ENCODE data around the gene RORC. TPM values are rescaled to one million over a fixed set of nuclear protein-coding genes. Genes with fewer than 3 reads are reported as not detected.

RORC gene
- total and polyA plus RNA-seq, 2 donors from 2014 or later: 19.1 to 34.5 TPM

GRCh38 chr1:151779852-151780251 lies 51.8 kb downstream of the RORC start:
- Histone ChIP-seq H3K27me3 (ENCODE audit: control insufficient read depth, insufficient read depth, low read length) (no peaks in the 10 kb centered on the region), H3K9ac (ENCODE audit: low read length in 3 of 3) (no peak overlapping the region), H3K9me3 (ENCODE audit: control insufficient read depth in 2 of 3, insufficient read depth in 1 of 3, low read length in 3 of 3) (no peaks in the 10 kb centered on the region), H3K4me1 (ENCODE audit: control insufficient read depth in 2 of 3, insufficient read depth in 2 of 3, low read depth in 1 of 3, low read length in 3 of 3) (no peaks in the 10 kb centered on the region), H3K27ac (ENCODE audit: low read depth in 2 of 2, low read length in 2 of 2) (no peak overlapping the region), H3K36me3 (ENCODE audit: control insufficient read depth in 2 of 3, insufficient read depth in 3 of 3, low read length in 3 of 3) (peaks cover 0 to 9% (median 0%) of the 10 kb centered on the region in 3 donors), H3K4me3 (ENCODE audit: low read length in 3 of 3) (no peak overlapping the region)
- DNase-seq: no peak
- no peak for TF ChIP-seq CTCF (IDR thresholded peaks at IDR 0.05; ENCODE audit: borderline replicate concordance, extremely low read depth, insufficient read depth)
- FAIRE-seq: no peak
- intact Hi-C loops (cut with DNase I): no loop called here

GRCh38 chr1:151777317-151777716 lies 54.3 kb downstream of the RORC start:
- no peak overlapping the region for H3K27ac ChIP-seq (ENCODE audit: low read depth in 2 of 2, low read length in 2 of 2)
- H3K36me3 ChIP-seq (ENCODE audit: control insufficient read depth in 2 of 3, insufficient read depth in 3 of 3, low read length in 3 of 3): peaks cover 0 to 11% (median 2%) of the 10 kb centered on the region in 3 donors
- H3K27me3 ChIP-seq (ENCODE audit: control insufficient read depth, insufficient read depth, low read length): no peaks in the 10 kb centered on the region
- no peaks in the 10 kb centered on the region for H3K9me3 ChIP-seq (ENCODE audit: control insufficient read depth in 2 of 3, insufficient read depth in 1 of 3, low read length in 3 of 3)
- DNase-seq: no peak
- H3K4me3 ChIP-seq (ENCODE audit: low read length in 3 of 3): no peak overlapping the region
- intact Hi-C loops (cut with DNase I): no loop called here
- H3K4me1 ChIP-seq (ENCODE audit: control insufficient read depth in 2 of 3, insufficient read depth in 2 of 3, low read depth in 1 of 3, low read length in 3 of 3): no peaks in the 10 kb centered on the region
- FAIRE-seq: no peak
- no peak overlapping the region for H3K9ac ChIP-seq (ENCODE audit: low read length in 3 of 3)
- TF ChIP-seq CTCF (IDR thresholded peaks at IDR 0.05; ENCODE audit: borderline replicate concordance, extremely low read depth, insufficient read depth): no peak

GRCh38 chr1:151776665-151777062 lies 54.9 kb downstream of the RORC start:
- FAIRE-seq (no peak), DNase-seq (no peak)
- Histone ChIP-seq H3K9ac (ENCODE audit: low read length in 3 of 3) (no peak overlapping the region), H3K9me3 (ENCODE audit: control insufficient read depth in 2 of 3, insufficient read depth in 1 of 3, low read length in 3 of 3) (no peaks in the 10 kb centered on the region), H3K27me3 (ENCODE audit: control insufficient read depth, insufficient read depth, low read length) (no peaks in the 10 kb centered on the region), H3K4me3 (ENCODE audit: low read length in 3 of 3) (no peak overlapping the region), H3K36me3 (ENCODE audit: control insufficient read depth in 2 of 3, insufficient read depth in 3 of 3, low read length in 3 of 3) (peaks cover 0 to 11% (median 2%) of the 10 kb centered on the region in 3 donors), H3K27ac (ENCODE audit: low read depth in 2 of 2, low read length in 2 of 2) (no peak overlapping the region), H3K4me1 (ENCODE audit: control insufficient read depth in 2 of 3, insufficient read depth in 2 of 3, low read depth in 1 of 3, low read length in 3 of 3) (no peaks in the 10 kb centered on the region)
- intact Hi-C loops (cut with DNase I): no loop called here
- no peak for TF ChIP-seq CTCF (IDR thresholded peaks at IDR 0.05; ENCODE audit: borderline replicate concordance, extremely low read depth, insufficient read depth)
